HEK293 (cell line): Measurements from ENCODE around the gene FAM89B.

ENCODE experiments used
- CTCF ChIA-PET: fragments of 350-600 bp; formaldehyde crosslinking; extraction: SDS; loops from one replicate; lab custom pipeline; 2021; ENCODE audit warnings: antibody characterized with exemption; lab: Yijun Ruan, JAX
- POLR2A ChIA-PET: fragments of 300-600 bp; formaldehyde crosslinking; extraction: SDS; loops from one replicate; lab custom pipeline; 2020; ENCODE audit warnings: antibody characterized with exemption, inconsistent platforms; lab: Yijun Ruan, JAX
- H3K27ac ChIP-seq: fragments of 200-500 bp; sonication (Bioruptor generic); 2 replicates; pipeline ENCODE4 v1.5.1; 2014; ENCODE audit warnings: low read depth, low read length, control low read depth, inconsistent platforms; ENCODE audit errors: extremely low read depth
- H3K36me3 ChIP-seq, 2 experiments: fragments of 200-500 bp in 1 of 2; sonication (Bioruptor generic) in 1 of 2; 1 replicate in 1 of 2; 2 replicates in 1 of 2; pipeline ENCODE4 v1.5.1; 2014 to 2017; ENCODE audit warnings: inconsistent platforms in 2 of 2, low read length in 2 of 2; ENCODE audit not compliant: control insufficient read depth in 2 of 2, insufficient read depth in 1 of 2
- H3K4me1 ChIP-seq: fragments of 200-500 bp; sonication (Bioruptor generic); 2 replicates; pipeline ENCODE4 v1.5.1; 2014; ENCODE audit warnings: mild to moderate bottlenecking, low read length, inconsistent platforms; ENCODE audit not compliant: control insufficient read depth, insufficient read depth
- H3K4me3 ChIP-seq: 2 replicates; pipeline ENCODE4 v1.5.1; 2011; ENCODE audit warnings: low read depth, mild to moderate bottlenecking, control low read depth, low read length, moderate library complexity
- H3K9me3 ChIP-seq: fragments of 200-500 bp; sonication (Bioruptor generic); 2 replicates; pipeline ENCODE4 v1.5.1; 2014; ENCODE audit warnings: low read depth, low read length, inconsistent platforms; ENCODE audit not compliant: control insufficient read depth, insufficient read depth
- KLF10 ChIP-seq: fragments of 450-650 bp; IDR thresholded peaks from 2 replicates; pipeline ENCODE4 v1.5.1; 2018; ENCODE audit warnings: missing biosample characterization, mild to moderate bottlenecking, missing genetic modification characterization
- MEIS1 ChIP-seq: sonication (generic); formaldehyde crosslinking; IDR thresholded peaks from 2 replicates; pipeline ENCODE4 v1.8.1; 2022; ENCODE audit warnings: missing genetic modification reagents, mild to moderate bottlenecking, borderline replicate concordance
- MYNN ChIP-seq: fragments of 450-650 bp; formaldehyde crosslinking; IDR thresholded peaks from 2 replicates; pipeline ENCODE4 v1.5.1; 2016; ENCODE audit warnings: missing biosample characterization, missing genetic modification characterization, borderline replicate concordance
- ZBTB17 ChIP-seq: fragments of 450-650 bp; formaldehyde crosslinking; IDR thresholded peaks from 2 replicates; pipeline ENCODE4 v1.5.1; 2016; ENCODE audit warnings: missing biosample characterization, missing genetic modification characterization
- ZBTB7A ChIP-seq: fragments of 450-650 bp; formaldehyde crosslinking; IDR thresholded peaks from 2 replicates; pipeline ENCODE4 v1.5.1; 2016; ENCODE audit warnings: low read depth, missing biosample characterization, missing genetic modification characterization
- ZNF121 ChIP-seq: fragments of 450-650 bp; formaldehyde crosslinking; IDR thresholded peaks from 2 replicates; pipeline ENCODE4 v1.5.1; 2016; ENCODE audit warnings: missing biosample characterization, missing genetic modification characterization
- ZNF169 ChIP-seq: fragments of 450-650 bp; formaldehyde crosslinking; IDR thresholded peaks from 2 replicates; pipeline ENCODE4 v1.5.1; 2016; ENCODE audit warnings: missing biosample characterization, missing genetic modification characterization
- ZNF184 ChIP-seq: fragments of 450-650 bp; IDR thresholded peaks from 2 replicates; pipeline ENCODE4 v1.5.1; 2018; ENCODE audit warnings: missing biosample characterization, mild to moderate bottlenecking, missing genetic modification characterization
- ZNF2 ChIP-seq: fragments of 450-650 bp; formaldehyde crosslinking; IDR thresholded peaks from 2 replicates; pipeline ENCODE4 v1.5.1; 2016; ENCODE audit warnings: missing biosample characterization, missing genetic modification characterization
- ZNF366 ChIP-seq: fragments of 450-650 bp; formaldehyde crosslinking; conservative IDR thresholded peaks from 2 replicates; pipeline ENCODE4 v1.5.1; 2016; ENCODE audit warnings: missing biosample characterization, missing genetic modification characterization
- ZNF423 ChIP-seq: fragments of 450-650 bp; formaldehyde crosslinking; IDR thresholded peaks from 2 replicates; pipeline ENCODE4 v1.5.1; 2016; ENCODE audit warnings: missing biosample characterization, missing genetic modification characterization
- ZNF48 ChIP-seq: fragments of 450-650 bp; formaldehyde crosslinking; IDR thresholded peaks from 2 replicates; pipeline ENCODE4 v1.5.1; 2016; ENCODE audit warnings: missing biosample characterization, missing genetic modification characterization
- ZNF571 ChIP-seq: fragments of 450-650 bp; formaldehyde crosslinking; IDR thresholded peaks from 2 replicates; pipeline ENCODE4 v1.5.0; 2017; ENCODE audit warnings: missing biosample characterization, missing genetic modification characterization
- ZNF600 ChIP-seq: fragments of 450-650 bp; formaldehyde crosslinking; IDR thresholded peaks from 2 replicates; pipeline ENCODE4 v1.5.1; 2016; ENCODE audit warnings: missing biosample characterization, missing genetic modification characterization
- ZNF660 ChIP-seq: fragments of 450-650 bp; IDR thresholded peaks from 2 replicates; pipeline ENCODE4 v1.5.1; 2018; ENCODE audit warnings: missing biosample characterization, mild to moderate bottlenecking, missing genetic modification characterization
- ZNF664 ChIP-seq: fragments of 450-650 bp; formaldehyde crosslinking; IDR thresholded peaks from 2 replicates; pipeline ENCODE4 v1.5.1; 2016; ENCODE audit warnings: missing biosample characterization, missing genetic modification characterization
- ZNF707 ChIP-seq: fragments of 450-650 bp; formaldehyde crosslinking; IDR thresholded peaks from 2 replicates; pipeline ENCODE4 v1.5.1; 2016; ENCODE audit warnings: missing biosample characterization, missing genetic modification characterization
- ZNF776 ChIP-seq: fragments of 450-650 bp; formaldehyde crosslinking; IDR thresholded peaks from 2 replicates; pipeline ENCODE4 v1.5.0; 2017; ENCODE audit warnings: missing biosample characterization, missing genetic modification characterization, borderline replicate concordance
- ZNF830 ChIP-seq: fragments of 450-650 bp; IDR thresholded peaks from 2 replicates; pipeline ENCODE4 v1.5.0; 2018; ENCODE audit warnings: missing biosample characterization, missing genetic modification characterization, low read depth, mild to moderate bottlenecking, moderate library complexity
- TF ChIP-seq, protein P1 (sequence below): fragments of 450-650 bp; formaldehyde crosslinking; IDR thresholded peaks from 2 replicates; pipeline ENCODE4 v1.5.1; 2017; ENCODE audit warnings: missing biosample characterization, missing genetic modification characterization
- TF ChIP-seq, protein P2 (sequence below): fragments of 450-650 bp; formaldehyde crosslinking; IDR thresholded peaks from 2 replicates; pipeline ENCODE4 v1.5.1; 2016; ENCODE audit warnings: missing biosample characterization, missing genetic modification characterization
- TF ChIP-seq, protein P3 (sequence below): fragments of 450-650 bp; formaldehyde crosslinking; IDR thresholded peaks from 2 replicates; pipeline ENCODE4 v1.5.1; 2016; ENCODE audit warnings: missing biosample characterization, missing genetic modification characterization
- TF ChIP-seq, protein P4 (sequence below): fragments of 450-650 bp; formaldehyde crosslinking; IDR thresholded peaks from 2 replicates; pipeline ENCODE4 v1.5.1; 2016; ENCODE audit warnings: missing biosample characterization, missing genetic modification characterization
- TF ChIP-seq, protein P5 (sequence below): fragments of 450-650 bp; formaldehyde crosslinking; IDR thresholded peaks from 2 replicates; pipeline ENCODE4; 2016; ENCODE audit warnings: missing biosample characterization, missing genetic modification characterization
- TF ChIP-seq, protein P6 (sequence below): fragments of 450-650 bp; formaldehyde crosslinking; IDR thresholded peaks from 2 replicates; pipeline ENCODE4 v1.5.1; 2016; ENCODE audit warnings: missing biosample characterization, missing genetic modification characterization

The FAM89B gene

DNA sequence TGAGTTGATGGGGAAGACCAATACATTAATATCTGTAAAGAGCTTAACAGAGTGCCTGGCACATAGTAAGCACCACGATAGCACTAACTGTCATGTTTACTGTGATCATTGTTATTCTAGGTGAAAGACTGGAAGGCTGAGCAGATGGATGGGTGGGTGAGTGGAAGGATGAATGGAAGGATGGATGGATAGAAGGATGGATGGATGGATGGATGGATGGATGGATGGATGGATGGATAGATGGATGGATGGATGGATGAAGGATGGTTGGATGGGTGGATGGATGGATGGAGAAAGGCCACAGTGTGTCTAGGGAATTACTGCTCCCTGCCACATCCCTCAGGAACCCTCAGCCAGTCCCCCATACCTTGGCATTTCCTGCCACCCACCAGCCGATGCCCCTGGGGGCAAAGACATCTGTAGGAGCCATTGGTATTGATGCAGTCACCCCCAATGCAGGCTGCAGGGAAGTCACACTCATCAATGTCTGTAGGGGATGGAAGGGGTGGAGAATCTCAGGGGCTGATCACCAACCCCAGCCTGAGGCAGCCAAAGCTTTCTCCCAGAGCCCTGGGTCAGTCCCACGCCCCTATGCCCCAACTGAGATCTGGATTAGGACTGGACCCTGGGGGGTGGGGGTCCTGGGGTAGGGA is 29.5 kb upstream of the FAM89B start:
- no peak overlapping the region for H3K4me3 ChIP-seq
- H3K9me3 ChIP-seq = no peaks in the 10 kb centered on the region
- ChIA-PET POLR2A (interaction anchor here (0.7 to 1.4 kb wide), 2 partner anchors 65 to 71 kb away, joined by 3 to 5 read pairs; partner anchors contain the start of gene MAP3K11), CTCF (interaction anchor here (0.7 to 4.5 kb wide), 9 partner anchors 9 to 50 kb away, joined by 3 to 133 read pairs (median 21); partner anchors contain the start of genes FAM89B and ZNRD2)
- H3K36me3 ChIP-seq = peaks cover 0 to 79% of the 10 kb centered on the region in 2 experiments; a peak in 2 of 3 replicates
- H3K27ac ChIP-seq = no peak overlapping the region
- peaks cover 3% of the 10 kb centered on the region; the same call in 1 of the 2 replicates for H3K4me1 ChIP-seq
- TF ChIP-seq, protein P1, sequence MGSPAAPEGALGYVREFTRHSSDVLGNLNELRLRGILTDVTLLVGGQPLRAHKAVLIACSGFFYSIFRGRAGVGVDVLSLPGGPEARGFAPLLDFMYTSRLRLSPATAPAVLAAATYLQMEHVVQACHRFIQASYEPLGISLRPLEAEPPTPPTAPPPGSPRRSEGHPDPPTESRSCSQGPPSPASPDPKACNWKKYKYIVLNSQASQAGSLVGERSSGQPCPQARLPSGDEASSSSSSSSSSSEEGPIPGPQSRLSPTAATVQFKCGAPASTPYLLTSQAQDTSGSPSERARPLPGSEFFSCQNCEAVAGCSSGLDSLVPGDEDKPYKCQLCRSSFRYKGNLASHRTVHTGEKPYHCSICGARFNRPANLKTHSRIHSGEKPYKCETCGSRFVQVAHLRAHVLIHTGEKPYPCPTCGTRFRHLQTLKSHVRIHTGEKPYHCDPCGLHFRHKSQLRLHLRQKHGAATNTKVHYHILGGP (tag by site-specific recombination) = no peak
- TF ChIP-seq ZNF366 (tag by site-specific recombination) (peak; percentile 100), ZNF169 (tag by site-specific recombination) (no peak), ZBTB17 (tag by site-specific recombination) (peak; percentile 92), ZBTB7A (tag by site-specific recombination) (no peak)
- TF ChIP-seq, protein P2, sequence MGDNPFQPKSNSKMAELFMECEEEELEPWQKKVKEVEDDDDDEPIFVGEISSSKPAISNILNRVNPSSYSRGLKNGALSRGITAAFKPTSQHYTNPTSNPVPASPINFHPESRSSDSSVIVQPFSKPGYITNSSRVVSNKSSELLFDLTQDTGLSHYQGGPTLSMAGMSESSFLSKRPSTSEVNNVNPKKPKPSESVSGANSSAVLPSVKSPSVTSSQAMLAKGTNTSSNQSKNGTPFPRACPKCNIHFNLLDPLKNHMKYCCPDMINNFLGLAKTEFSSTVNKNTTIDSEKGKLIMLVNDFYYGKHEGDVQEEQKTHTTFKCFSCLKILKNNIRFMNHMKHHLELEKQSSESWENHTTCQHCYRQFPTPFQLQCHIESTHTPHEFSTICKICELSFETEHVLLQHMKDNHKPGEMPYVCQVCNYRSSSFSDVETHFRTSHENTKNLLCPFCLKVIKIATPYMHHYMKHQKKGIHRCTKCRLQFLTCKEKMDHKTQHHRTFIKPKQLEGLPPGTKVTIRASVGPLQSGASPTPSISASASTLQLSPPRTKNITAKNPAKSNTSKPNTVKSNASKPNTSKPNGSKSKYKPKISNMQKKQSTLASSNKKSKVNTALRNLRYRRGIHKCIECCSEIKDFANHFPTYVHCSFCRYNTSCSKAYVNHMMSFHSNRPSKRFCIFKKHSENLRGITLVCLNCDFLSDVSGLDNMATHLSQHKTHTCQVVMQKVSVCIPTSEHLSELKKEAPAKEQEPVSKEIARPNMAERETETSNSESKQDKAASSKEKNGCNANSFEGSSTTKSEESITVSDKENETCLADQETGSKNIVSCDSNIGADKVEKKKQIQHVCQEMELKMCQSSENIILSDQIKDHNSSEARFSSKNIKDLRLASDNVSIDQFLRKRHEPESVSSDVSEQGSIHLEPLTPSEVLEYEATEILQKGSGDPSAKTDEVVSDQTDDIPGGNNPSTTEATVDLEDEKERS (tag by site-specific recombination) = no peak
- TF ChIP-seq, protein P3, sequence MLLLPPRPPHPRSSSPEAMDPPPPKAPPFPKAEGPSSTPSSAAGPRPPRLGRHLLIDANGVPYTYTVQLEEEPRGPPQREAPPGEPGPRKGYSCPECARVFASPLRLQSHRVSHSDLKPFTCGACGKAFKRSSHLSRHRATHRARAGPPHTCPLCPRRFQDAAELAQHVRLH = no peak

DNA sequence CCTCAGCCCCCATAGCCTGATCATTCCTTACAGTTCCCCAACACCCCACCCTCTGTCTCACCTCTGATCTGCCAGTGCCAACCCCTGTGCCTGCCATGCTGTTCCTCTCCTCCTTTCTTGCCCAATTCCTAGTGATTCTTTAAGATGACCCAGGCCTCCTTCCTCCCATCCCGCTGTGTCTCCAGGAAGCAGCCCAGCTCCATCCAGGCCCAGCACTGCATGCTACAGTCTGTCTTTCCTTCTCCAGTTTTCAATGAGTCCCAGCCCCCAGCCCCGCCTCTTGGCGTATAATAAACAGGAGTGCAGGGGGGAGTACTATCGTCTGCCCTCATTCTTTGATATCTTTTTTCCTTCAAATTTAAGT is 26.5 kb upstream of the FAM89B start:
- Histone ChIP-seq H3K27ac (no peak overlapping the region), H3K4me1 (no peaks in the 10 kb centered on the region; the same call in 1 of the 2 replicates), H3K4me3 (no peak overlapping the region), H3K36me3 (peaks cover 5 to 77% of the 10 kb centered on the region in 2 experiments; a peak in 2 of 3 replicates), H3K9me3 (no peaks in the 10 kb centered on the region)
- ChIA-PET POLR2A (interaction anchor here (0.9 to 2.2 kb wide), 3 partner anchors 9 to 25 kb away, joined by 8 to 9 read pairs (median 8); partner anchors contain the start of gene ZNRD2), CTCF (interaction anchor here (2.1 kb wide), 1 partner anchor 25 kb away, joined by 11 read pairs; the partner anchor contains the start of gene ZNRD2)
- TF ChIP-seq ZNF664 (tag by site-specific recombination) (no peak), ZNF660 (tag by site-specific recombination) (no peak), ZNF830 (tag by site-specific recombination) (no peak), ZNF571 (no peak), KLF10 (tag by site-specific recombination) (no peak), ZNF184 (tag by site-specific recombination) (no peak), ZNF2 (tag by site-specific recombination) (no peak), MEIS1 (CRISPR knock-in tag) (no peak), ZNF48 (tag by site-specific recombination) (no peak), ZNF169 (tag by site-specific recombination) (no peak), ZNF776 (no peak), MYNN (tag by site-specific recombination) (no peak), ZNF707 (tag by site-specific recombination) (no peak), ZNF121 (tag by site-specific recombination) (no peak), ZNF600 (no peak), ZNF423 (tag by site-specific recombination) (no peak)
- TF ChIP-seq, protein P4, sequence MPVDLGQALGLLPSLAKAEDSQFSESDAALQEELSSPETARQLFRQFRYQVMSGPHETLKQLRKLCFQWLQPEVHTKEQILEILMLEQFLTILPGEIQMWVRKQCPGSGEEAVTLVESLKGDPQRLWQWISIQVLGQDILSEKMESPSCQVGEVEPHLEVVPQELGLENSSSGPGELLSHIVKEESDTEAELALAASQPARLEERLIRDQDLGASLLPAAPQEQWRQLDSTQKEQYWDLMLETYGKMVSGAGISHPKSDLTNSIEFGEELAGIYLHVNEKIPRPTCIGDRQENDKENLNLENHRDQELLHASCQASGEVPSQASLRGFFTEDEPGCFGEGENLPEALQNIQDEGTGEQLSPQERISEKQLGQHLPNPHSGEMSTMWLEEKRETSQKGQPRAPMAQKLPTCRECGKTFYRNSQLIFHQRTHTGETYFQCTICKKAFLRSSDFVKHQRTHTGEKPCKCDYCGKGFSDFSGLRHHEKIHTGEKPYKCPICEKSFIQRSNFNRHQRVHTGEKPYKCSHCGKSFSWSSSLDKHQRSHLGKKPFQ = no peak
- TF ChIP-seq, protein P5, sequence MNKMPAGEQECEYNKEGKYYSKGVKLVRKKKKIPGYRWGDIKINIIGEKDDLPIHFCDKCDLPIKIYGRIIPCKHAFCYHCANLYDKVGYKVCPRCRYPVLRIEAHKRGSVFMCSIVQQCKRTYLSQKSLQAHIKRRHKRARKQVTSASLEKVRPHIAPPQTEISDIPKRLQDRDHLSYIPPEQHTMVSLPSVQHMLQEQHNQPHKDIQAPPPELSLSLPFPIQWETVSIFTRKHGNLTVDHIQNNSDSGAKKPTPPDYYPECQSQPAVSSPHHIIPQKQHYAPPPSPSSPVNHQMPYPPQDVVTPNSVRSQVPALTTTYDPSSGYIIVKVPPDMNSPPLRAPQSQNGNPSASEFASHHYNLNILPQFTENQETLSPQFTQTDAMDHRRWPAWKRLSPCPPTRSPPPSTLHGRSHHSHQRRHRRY (tag by site-specific recombination) = no peak
- TF ChIP-seq, protein P6, sequence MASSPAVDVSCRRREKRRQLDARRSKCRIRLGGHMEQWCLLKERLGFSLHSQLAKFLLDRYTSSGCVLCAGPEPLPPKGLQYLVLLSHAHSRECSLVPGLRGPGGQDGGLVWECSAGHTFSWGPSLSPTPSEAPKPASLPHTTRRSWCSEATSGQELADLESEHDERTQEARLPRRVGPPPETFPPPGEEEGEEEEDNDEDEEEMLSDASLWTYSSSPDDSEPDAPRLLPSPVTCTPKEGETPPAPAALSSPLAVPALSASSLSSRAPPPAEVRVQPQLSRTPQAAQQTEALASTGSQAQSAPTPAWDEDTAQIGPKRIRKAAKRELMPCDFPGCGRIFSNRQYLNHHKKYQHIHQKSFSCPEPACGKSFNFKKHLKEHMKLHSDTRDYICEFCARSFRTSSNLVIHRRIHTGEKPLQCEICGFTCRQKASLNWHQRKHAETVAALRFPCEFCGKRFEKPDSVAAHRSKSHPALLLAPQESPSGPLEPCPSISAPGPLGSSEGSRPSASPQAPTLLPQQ (tag by site-specific recombination) = no peak
